Ascending aorta (tissue), 2 donors: Measurements from ENCODE around the gene PITPNC1. TPM values are rescaled to one million over a fixed set of nuclear protein-coding genes. Genes with fewer than 3 reads are reported as not detected.

ENCODE experiments used
- DNase-seq, 2 donors: peaks; one replicate each; pipeline ENCODE4 v3.0.0-alpha.2; 2019; ENCODE audit warnings: low spot score in 2 of 2
- H3K27ac ChIP-seq, 2 donors: fragments of 200-600 bp; sonication (generic); one replicate each; pipeline ENCODE4 v1.5.1; 2016 to 2017; ENCODE audit warnings: mild to moderate bottlenecking in 1 of 2
- H3K27me3 ChIP-seq: fragments of 200-600 bp; sonication (generic); one replicate; pipeline ENCODE4 v1.5.1; 2017
- H3K36me3 ChIP-seq, 2 donors: fragments of 200-600 bp; sonication (generic); one replicate each; pipeline ENCODE4 v1.5.1; 2016
- H3K4me1 ChIP-seq, 2 donors: fragments of 200-600 bp; sonication (generic); one replicate each; pipeline ENCODE4 v1.5.1; 2016 to 2017; ENCODE audit warnings: mild to moderate bottlenecking in 1 of 2
- H3K4me3 ChIP-seq, 2 donors: fragments of 200-600 bp; sonication (generic); one replicate each; pipeline ENCODE4 v1.5.1; 2016 to 2017; ENCODE audit warnings: mild to moderate bottlenecking in 1 of 2
- H3K9me3 ChIP-seq, 2 donors: fragments of 200-600 bp; sonication (generic); one replicate each; pipeline ENCODE4 v1.5.1; 2016
- intact Hi-C: fragments of 100-400 bp; cut with DNase I; formaldehyde crosslinking; loops from one replicate; pipeline ENCODE4 v1.15.1; 2023
- total RNA-seq: library from RNA; depleted of rRNA; stranded (reverse); fragments of >200 nt; gene quantifications from one replicate; pipeline ENCODE4 v1.1.0, GENCODE V29; 2016
- TF ChIP-seq, protein P1 (sequence below), 3 experiments: fragments of 200-600 bp in 2 of 3; fragments of 450-650 bp in 1 of 3; sonication (generic) in 2 of 3; IDR thresholded peaks; one replicate each; pipeline ENCODE4 v1.5.1; 2016 to 2019; ENCODE audit warnings: antibody characterized with exemption in 3 of 3, mild to moderate bottlenecking in 1 of 3, moderate library complexity in 1 of 3

Gene PITPNC1
- total RNA-seq, 1 donor from 2014 or later: 10.9 TPM

DNA sequence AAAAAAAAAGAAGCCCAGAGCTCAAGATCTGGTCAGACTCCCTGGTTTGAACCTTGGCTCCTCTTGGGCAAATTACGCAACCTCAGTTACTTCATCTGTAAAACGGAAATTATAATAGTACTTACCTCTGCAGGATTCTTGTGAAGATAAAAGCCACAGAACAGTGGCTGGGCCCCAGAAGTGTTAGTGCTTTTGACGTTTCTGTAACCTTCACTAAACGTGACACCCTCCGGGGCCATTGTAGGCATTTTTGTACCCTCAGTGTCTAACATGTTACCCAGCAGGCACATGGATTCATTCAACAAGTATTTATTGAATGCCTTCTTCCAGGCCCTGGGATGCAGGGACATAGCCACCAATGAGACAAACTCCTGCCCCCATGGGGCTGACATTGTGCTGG is 58.0 kb downstream of the PITPNC1 start:
- Histone ChIP-seq H3K9me3 (no peaks in the 10 kb centered on the region), H3K27me3 (no peaks in the 10 kb centered on the region), H3K4me3 (no peak overlapping the region), H3K36me3 (no peaks in the 10 kb centered on the region), H3K27ac (no peak overlapping the region), H3K4me1 (no peaks in the 10 kb centered on the region)
- intact Hi-C loops: no loop called here
- TF ChIP-seq, protein P1, sequence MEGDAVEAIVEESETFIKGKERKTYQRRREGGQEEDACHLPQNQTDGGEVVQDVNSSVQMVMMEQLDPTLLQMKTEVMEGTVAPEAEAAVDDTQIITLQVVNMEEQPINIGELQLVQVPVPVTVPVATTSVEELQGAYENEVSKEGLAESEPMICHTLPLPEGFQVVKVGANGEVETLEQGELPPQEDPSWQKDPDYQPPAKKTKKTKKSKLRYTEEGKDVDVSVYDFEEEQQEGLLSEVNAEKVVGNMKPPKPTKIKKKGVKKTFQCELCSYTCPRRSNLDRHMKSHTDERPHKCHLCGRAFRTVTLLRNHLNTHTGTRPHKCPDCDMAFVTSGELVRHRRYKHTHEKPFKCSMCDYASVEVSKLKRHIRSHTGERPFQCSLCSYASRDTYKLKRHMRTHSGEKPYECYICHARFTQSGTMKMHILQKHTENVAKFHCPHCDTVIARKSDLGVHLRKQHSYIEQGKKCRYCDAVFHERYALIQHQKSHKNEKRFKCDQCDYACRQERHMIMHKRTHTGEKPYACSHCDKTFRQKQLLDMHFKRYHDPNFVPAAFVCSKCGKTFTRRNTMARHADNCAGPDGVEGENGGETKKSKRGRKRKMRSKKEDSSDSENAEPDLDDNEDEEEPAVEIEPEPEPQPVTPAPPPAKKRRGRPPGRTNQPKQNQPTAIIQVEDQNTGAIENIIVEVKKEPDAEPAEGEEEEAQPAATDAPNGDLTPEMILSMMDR (IDR thresholded peaks at IDR 0.05): no peak
- DNase-seq: peak in 1 of 2 donors; percentile 66

DNA sequence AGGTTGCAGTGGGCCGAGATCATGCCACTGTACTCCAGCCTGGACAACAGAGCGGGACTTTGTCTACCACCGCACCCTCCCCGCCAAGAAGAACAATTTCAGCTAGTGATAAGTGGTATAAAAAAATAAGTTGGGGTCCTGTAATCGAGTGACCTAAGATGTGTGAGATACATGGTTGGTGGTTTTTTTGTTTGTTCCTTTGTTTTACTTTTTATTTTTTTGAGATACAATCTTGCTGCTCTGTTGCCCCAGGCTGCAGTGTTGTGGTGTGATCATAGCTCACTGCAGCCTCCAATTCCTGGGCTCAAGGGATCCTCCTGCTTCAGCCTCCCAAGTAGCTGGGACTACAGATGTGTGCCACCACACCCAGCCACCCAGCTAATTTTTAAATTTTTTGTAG is 58.7 kb downstream of the PITPNC1 start:
- no peaks in the 10 kb centered on the region for H3K4me1 ChIP-seq
- intact Hi-C loops: no loop called here
- no peak overlapping the region for H3K27ac ChIP-seq

DNA sequence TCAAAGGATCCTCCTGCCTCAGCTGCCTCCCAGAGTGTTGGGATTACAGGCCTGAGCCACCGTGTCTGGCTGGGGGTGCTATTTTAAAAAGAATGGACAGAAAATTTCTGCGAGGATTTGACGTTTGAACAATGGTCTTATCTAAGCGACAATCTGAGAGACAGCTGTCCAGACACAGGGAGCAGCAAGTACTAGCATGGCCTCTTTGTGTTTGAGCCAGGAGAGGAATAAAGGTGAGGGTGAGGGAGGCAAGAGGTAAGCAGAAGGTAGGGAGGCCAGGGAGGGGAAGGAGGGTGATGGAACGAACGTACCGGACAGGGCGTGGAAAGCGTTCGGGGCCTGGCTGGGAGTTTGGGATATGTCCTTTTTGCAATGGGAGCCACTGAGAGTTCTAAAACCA is 59.2 kb downstream of the PITPNC1 start:
- intact Hi-C loops: no loop called here
- H3K27me3 ChIP-seq: no peaks in the 10 kb centered on the region
- no peaks in the 10 kb centered on the region for H3K9me3 ChIP-seq
- TF ChIP-seq, protein P1 (IDR thresholded peaks at IDR 0.05): no peak
- no peak for DNase-seq
- H3K27ac ChIP-seq: no peak overlapping the region
- H3K4me3 ChIP-seq: no peak overlapping the region
- no peaks in the 10 kb centered on the region for H3K36me3 ChIP-seq
- no peaks in the 10 kb centered on the region for H3K4me1 ChIP-seq

More for the DNA sequence above, 58.7 kb downstream of the PITPNC1 start:
- Histone ChIP-seq H3K4me3 (no peak overlapping the region), H3K27me3 (no peaks in the 10 kb centered on the region), H3K36me3 (no peaks in the 10 kb centered on the region), H3K9me3 (no peaks in the 10 kb centered on the region)
- DNase-seq: peak in 1 of 2 donors; percentile 16
- TF ChIP-seq, protein P1 (IDR thresholded peaks at IDR 0.05): no peak

DNA sequence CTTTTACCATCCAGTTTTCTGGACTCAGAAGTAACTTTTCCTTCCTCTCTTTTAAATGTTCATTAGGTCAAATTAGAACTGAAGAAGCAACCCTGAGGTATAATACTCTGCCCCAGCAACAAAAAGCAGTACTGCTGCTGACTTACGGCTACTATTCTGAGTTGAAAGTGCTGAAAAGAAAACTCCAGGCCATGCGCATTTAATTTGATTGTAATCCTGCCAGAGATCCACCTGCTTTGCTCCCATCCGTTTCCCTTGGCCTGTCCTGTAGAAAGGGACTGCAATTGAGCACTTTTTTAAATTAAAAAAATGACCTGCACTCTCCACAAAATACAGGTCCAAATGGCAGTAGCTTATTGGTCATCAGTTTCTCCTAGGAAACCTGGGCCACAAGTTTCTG is 61.6 kb downstream of the PITPNC1 start:
- Histone ChIP-seq H3K4me3 (no peak overlapping the region), H3K27me3 (no peaks in the 10 kb centered on the region), H3K9me3 (no peaks in the 10 kb centered on the region), H3K27ac (no peak overlapping the region), H3K4me1 (no peaks in the 10 kb centered on the region), H3K36me3 (no peaks in the 10 kb centered on the region)
- DNase-seq: no peak
- intact Hi-C loops: no loop called here
- TF ChIP-seq, protein P1 (IDR thresholded peaks at IDR 0.05): no peak

DNA sequence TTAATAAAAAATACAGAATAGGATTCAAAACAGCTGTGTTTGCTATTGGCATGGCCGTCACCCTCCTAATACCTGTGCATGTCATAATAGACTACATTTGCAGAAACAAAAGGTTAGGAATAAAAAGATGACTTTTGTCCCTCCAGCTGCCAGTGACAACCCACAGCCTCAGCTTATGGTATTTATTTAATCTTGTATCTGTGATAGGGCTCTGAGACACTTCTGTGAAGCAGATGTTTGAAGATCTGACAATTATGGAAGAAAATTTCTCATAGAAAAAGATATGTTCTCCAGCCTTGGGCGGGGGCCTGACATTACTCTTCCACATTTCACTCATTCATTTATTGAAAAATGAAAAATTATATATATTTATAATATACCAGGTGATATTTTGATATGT is 62.2 kb downstream of the PITPNC1 start:
- Histone ChIP-seq H3K4me1 (no peaks in the 10 kb centered on the region), H3K4me3 (no peak overlapping the region), H3K9me3 (no peaks in the 10 kb centered on the region), H3K36me3 (no peaks in the 10 kb centered on the region), H3K27ac (no peak overlapping the region), H3K27me3 (no peaks in the 10 kb centered on the region)
- no peak for DNase-seq
- intact Hi-C loops: no loop called here
- TF ChIP-seq, protein P1 (IDR thresholded peaks at IDR 0.05): no peak
